HEK293T (cell line): Measurements from ENCODE around the gene TRAF3.
"Not testable (repeated sequence)": the region's sequence is repeated elsewhere in the genome, so short reads cannot be mapped to it uniquely, and the experiment has no call there.

Experiments
- CTBP1 ChIP-seq: fragments of 450-650 bp; IDR thresholded peaks from 2 replicates; pipeline ENCODE4 v1.6.1; 2016; ENCODE audit warnings: borderline replicate concordance
- ELF4 ChIP-seq: fragments of 450-650 bp; IDR thresholded peaks from 2 replicates; pipeline ENCODE4 v1.6.1; 2017; ENCODE audit warnings: antibody characterized with exemption
- FOXM1 ChIP-seq: fragments of 450-650 bp; IDR thresholded peaks from 2 replicates; pipeline ENCODE4 v1.6.1; 2017; ENCODE audit warnings: mild to moderate bottlenecking, borderline replicate concordance
- L3MBTL2 ChIP-seq: fragments of 450-650 bp; conservative IDR thresholded peaks from 2 replicates; pipeline ENCODE4 v1.6.1; 2016; ENCODE audit warnings: mild to moderate bottlenecking
- SUZ12 ChIP-seq: fragments of 450-650 bp; IDR thresholded peaks from 2 replicates; pipeline ENCODE4 v1.6.1; 2016; ENCODE audit warnings: mild to moderate bottlenecking
- TARDBP ChIP-seq: fragments of 450-650 bp; IDR thresholded peaks from 2 replicates; pipeline ENCODE4 v1.6.1; 2016

- not testable (repeated sequence) for TF ChIP-seq ELF4, TARDBP, CTBP1, SUZ12, FOXM1, L3MBTL2
These were observed 88.7 kb downstream of the TRAF3 start for GRCh38 chr14:102865916-102866315.
